SHP77 treated with DMSO at 0.1 percent for 48 hours (cell line): ENCODE data around the gene GUCY2C.

ENCODE experiments used
- DNase-seq: peaks from one replicate; lab custom pipeline; 2025; lab: John Stamatoyannopoulos, UW

Gene GUCY2C

GRCh38 chr12:14570231-14570630 is 126.2 kb downstream of the GUCY2C start:
- no peak for DNase-seq

- no peak for DNase-seq
These were observed 128.8 kb downstream of the GUCY2C start, which contains the start of gene PLBD1 for GRCh38 chr12:14567351-14568162. TSS of gene PLBD1 (minus strand) at chr12:14567883. CDS start at chr12:14567696, 187 bp downstream.

- no peak for DNase-seq
These were observed 132.0 kb downstream of the GUCY2C start for GRCh38 chr12:14564336-14564959.

GRCh38 chr12:14563046-14563445 is 133.4 kb downstream of the GUCY2C start:
- DNase-seq, result no peak
